WTC11 (cell line): ENCODE measurements around the gene PRKCE. TPM values are rescaled to one million over a fixed set of nuclear protein-coding genes. Genes with fewer than 3 reads are reported as not detected.

Experiments used
- ATAC-seq: fragments of 200-7000 bp; cut with Tn5 transposase; 2 replicates; pipeline ENCODE4 v1.10.0; 2021; ENCODE audit warnings: mild to moderate bottlenecking, moderate library complexity
- CTCF ChIA-PET: fragments of 300-600 bp; sonication (Branson Sonifier 250); formaldehyde crosslinking; loops from one replicate; lab custom pipeline; 2021; ENCODE audit warnings: antibody characterized with exemption; lab: Charles Lee
- POLR2A ChIA-PET: fragments of 350-600 bp; sonication (Branson Sonifier 250); formaldehyde crosslinking; loops from one replicate; lab custom pipeline; 2021; ENCODE audit warnings: antibody characterized with exemption; lab: Charles Lee
- DNase-seq: peaks from one replicate; pipeline ENCODE4 v3.0.0; 2021; ENCODE audit warnings: low spot score
- H3K27ac Mint-ChIP-seq: 2 replicates; pipeline ENCODE4 v1.8.0; 2021; ENCODE audit warnings: mixed read lengths
- H3K27me3 Mint-ChIP-seq: 2 replicates; pipeline ENCODE4 v1.8.0; 2021; ENCODE audit warnings: low read depth, mild to moderate bottlenecking, moderate library complexity, mixed read lengths
- H3K36me3 Mint-ChIP-seq: 2 replicates; pipeline ENCODE4 v1.8.0; 2021; ENCODE audit warnings: mixed read lengths
- H3K4me1 Mint-ChIP-seq: 2 replicates; pipeline ENCODE4 v1.8.0; 2022; ENCODE audit warnings: mixed read lengths
- H3K4me3 Mint-ChIP-seq: 2 replicates; pipeline ENCODE4 v1.8.0; 2021; ENCODE audit warnings: mild to moderate bottlenecking, moderate library complexity, mixed read lengths
- H3K9me3 Mint-ChIP-seq: 2 replicates; pipeline ENCODE4 v1.8.0; 2021; ENCODE audit warnings: mixed read lengths
- ETV6 ChIP-seq: sonication (generic); formaldehyde crosslinking; IDR thresholded peaks from 2 replicates; pipeline ENCODE4 v1.8.1; 2022; ENCODE audit warnings: mild to moderate bottlenecking, missing genetic modification reagents
- FOXP1 ChIP-seq: sonication (generic); formaldehyde crosslinking; IDR thresholded peaks from 2 replicates; pipeline ENCODE4 v1.8.0; 2022; ENCODE audit warnings: missing genetic modification reagents, mild to moderate bottlenecking, moderate library complexity, borderline replicate concordance
- GRHL2 ChIP-seq: fragments of 250-450 bp; sonication (Bioruptor Pico); IDR thresholded peaks from 2 replicates; pipeline ENCODE4 v1.8.0; 2022; ENCODE audit warnings: mild to moderate bottlenecking, moderate library complexity; ENCODE audit not compliant: insufficient replicate concordance, severe bottlenecking
- KAT7 ChIP-seq: sonication (generic); formaldehyde crosslinking; IDR thresholded peaks from 2 replicates; pipeline ENCODE4 v1.8.1; 2023; ENCODE audit warnings: missing genetic modification reagents, mild to moderate bottlenecking, borderline replicate concordance
- NFYB ChIP-seq: sonication (generic); formaldehyde crosslinking; conservative IDR thresholded peaks from 2 replicates; pipeline ENCODE4 v1.8.0; 2022; ENCODE audit warnings: low read depth, missing genetic modification reagents
- RELA ChIP-seq: sonication (generic); formaldehyde crosslinking; IDR thresholded peaks from 2 replicates; pipeline ENCODE4 v1.8.1; 2022; ENCODE audit warnings: missing genetic modification reagents, mild to moderate bottlenecking, borderline replicate concordance
- SMAD4 ChIP-seq: sonication (generic); formaldehyde crosslinking; IDR thresholded peaks from 2 replicates; pipeline ENCODE4 v1.8.0; 2022; ENCODE audit warnings: mild to moderate bottlenecking, missing genetic modification reagents
- TEAD1 ChIP-seq: sonication (generic); formaldehyde crosslinking; IDR thresholded peaks from 2 replicates; pipeline ENCODE4 v1.8.0; 2022; ENCODE audit warnings: mild to moderate bottlenecking, missing genetic modification reagents
- ZNF138 ChIP-seq: sonication (generic); formaldehyde crosslinking; conservative IDR thresholded peaks from 2 replicates; pipeline ENCODE4 v1.8.1; 2022; ENCODE audit warnings: mild to moderate bottlenecking, moderate library complexity, missing genetic modification reagents
- ZNF317 ChIP-seq: sonication (generic); formaldehyde crosslinking; IDR thresholded peaks from 2 replicates; pipeline ENCODE4 v1.8.1; 2023; ENCODE audit warnings: low read depth, mild to moderate bottlenecking, moderate library complexity, missing genetic modification reagents, borderline replicate concordance
- total RNA-seq: library from RNA; stranded (reverse); gene quantifications from 3 replicates; pipeline ENCODE4 v1.2.3, GENCODE V29; 2021
- TF ChIP-seq, protein P1 (sequence below): fragments of 250-450 bp; sonication (Bioruptor Pico); IDR thresholded peaks from 2 replicates; pipeline ENCODE4 v1.9.0; 2021; ENCODE audit warnings: mild to moderate bottlenecking, borderline replicate concordance
- TF ChIP-seq, protein P2 (sequence below): sonication (generic); formaldehyde crosslinking; IDR thresholded peaks from 2 replicates; pipeline ENCODE4 v1.8.1; 2022; ENCODE audit warnings: mild to moderate bottlenecking, moderate library complexity, missing genetic modification reagents
- TF ChIP-seq, protein P3 (sequence below): sonication (generic); formaldehyde crosslinking; IDR thresholded peaks from 2 replicates; pipeline ENCODE4 v1.8.1; 2023; ENCODE audit warnings: mild to moderate bottlenecking, missing genetic modification reagents, borderline replicate concordance
- TF ChIP-seq, protein P4 (sequence below): fragments of 250-450 bp; sonication (Bioruptor Pico); IDR thresholded peaks from 2 replicates; pipeline ENCODE4 v1.9.0; 2021; ENCODE audit warnings: mild to moderate bottlenecking
- TF ChIP-seq, protein P5 (sequence below): sonication (generic); formaldehyde crosslinking; IDR thresholded peaks from 2 replicates; pipeline ENCODE4 v1.8.0; 2023; ENCODE audit warnings: missing genetic modification reagents
- TF ChIP-seq, protein P6 (sequence below): fragments of 250-450 bp; sonication (Bioruptor Pico); IDR thresholded peaks from 2 replicates; pipeline ENCODE4 v1.9.0; 2021; ENCODE audit warnings: mild to moderate bottlenecking
- TF ChIP-seq, protein P7 (sequence below): sonication (generic); formaldehyde crosslinking; conservative IDR thresholded peaks from 2 replicates; pipeline ENCODE4 v1.8.1; 2022; ENCODE audit warnings: mild to moderate bottlenecking, missing genetic modification reagents

Gene PRKCE
- total RNA-seq, 1 experiment from 2014 or later = 5.8 TPM

DNA sequence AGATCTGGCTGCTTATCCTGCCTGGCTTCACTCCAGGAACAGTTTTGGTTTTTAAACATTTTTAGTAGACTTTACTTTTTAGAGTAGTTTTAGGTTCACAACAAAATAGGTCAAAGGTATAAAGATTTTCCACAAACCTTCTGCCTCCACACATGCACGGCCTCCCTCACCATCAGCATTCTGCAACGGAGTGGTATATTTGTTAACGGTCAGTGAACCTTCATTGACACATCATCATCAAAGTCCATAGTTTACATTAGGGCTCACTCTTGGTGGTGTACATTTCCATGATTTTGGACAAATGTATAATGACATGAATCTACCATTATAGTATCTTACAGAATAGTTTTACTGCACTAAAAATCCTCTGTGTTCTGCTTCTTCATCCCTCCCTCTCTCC lies 342.6 kb downstream of the PRKCE start:
- ATAC-seq (no peak), DNase-seq (no peak)
- CTCF ChIA-PET = interaction anchor here (0.7 to 2.7 kb wide), 25 partner anchors 8 to 571 kb away, joined by 3 to 41 read pairs (median 4); no protein-coding TSS in a partner anchor
- Mint-ChIP-seq H3K4me1 (peaks cover 11% of the 10 kb centered on the region), H3K27me3 (no peaks in the 10 kb centered on the region)
- TF ChIP-seq, protein P1, sequence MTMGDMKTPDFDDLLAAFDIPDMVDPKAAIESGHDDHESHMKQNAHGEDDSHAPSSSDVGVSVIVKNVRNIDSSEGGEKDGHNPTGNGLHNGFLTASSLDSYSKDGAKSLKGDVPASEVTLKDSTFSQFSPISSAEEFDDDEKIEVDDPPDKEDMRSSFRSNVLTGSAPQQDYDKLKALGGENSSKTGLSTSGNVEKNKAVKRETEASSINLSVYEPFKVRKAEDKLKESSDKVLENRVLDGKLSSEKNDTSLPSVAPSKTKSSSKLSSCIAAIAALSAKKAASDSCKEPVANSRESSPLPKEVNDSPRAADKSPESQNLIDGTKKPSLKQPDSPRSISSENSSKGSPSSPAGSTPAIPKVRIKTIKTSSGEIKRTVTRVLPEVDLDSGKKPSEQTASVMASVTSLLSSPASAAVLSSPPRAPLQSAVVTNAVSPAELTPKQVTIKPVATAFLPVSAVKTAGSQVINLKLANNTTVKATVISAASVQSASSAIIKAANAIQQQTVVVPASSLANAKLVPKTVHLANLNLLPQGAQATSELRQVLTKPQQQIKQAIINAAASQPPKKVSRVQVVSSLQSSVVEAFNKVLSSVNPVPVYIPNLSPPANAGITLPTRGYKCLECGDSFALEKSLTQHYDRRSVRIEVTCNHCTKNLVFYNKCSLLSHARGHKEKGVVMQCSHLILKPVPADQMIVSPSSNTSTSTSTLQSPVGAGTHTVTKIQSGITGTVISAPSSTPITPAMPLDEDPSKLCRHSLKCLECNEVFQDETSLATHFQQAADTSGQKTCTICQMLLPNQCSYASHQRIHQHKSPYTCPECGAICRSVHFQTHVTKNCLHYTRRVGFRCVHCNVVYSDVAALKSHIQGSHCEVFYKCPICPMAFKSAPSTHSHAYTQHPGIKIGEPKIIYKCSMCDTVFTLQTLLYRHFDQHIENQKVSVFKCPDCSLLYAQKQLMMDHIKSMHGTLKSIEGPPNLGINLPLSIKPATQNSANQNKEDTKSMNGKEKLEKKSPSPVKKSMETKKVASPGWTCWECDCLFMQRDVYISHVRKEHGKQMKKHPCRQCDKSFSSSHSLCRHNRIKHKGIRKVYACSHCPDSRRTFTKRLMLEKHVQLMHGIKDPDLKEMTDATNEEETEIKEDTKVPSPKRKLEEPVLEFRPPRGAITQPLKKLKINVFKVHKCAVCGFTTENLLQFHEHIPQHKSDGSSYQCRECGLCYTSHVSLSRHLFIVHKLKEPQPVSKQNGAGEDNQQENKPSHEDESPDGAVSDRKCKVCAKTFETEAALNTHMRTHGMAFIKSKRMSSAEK = no peak
- no peak for TF ChIP-seq SMAD4
- no peak for TF ChIP-seq ZNF138 (CRISPR knock-in tag)
- TF ChIP-seq KAT7 (CRISPR knock-in tag) = no peak
- TF ChIP-seq NFYB (CRISPR knock-in tag) = no peak
- TF ChIP-seq ZNF317 = no peak
- TF ChIP-seq, protein P2, sequence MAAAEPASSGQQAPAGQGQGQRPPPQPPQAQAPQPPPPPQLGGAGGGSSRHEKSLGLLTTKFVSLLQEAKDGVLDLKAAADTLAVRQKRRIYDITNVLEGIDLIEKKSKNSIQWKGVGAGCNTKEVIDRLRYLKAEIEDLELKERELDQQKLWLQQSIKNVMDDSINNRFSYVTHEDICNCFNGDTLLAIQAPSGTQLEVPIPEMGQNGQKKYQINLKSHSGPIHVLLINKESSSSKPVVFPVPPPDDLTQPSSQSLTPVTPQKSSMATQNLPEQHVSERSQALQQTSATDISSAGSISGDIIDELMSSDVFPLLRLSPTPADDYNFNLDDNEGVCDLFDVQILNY (CRISPR knock-in tag) = no peak
- TF ChIP-seq, protein P3, sequence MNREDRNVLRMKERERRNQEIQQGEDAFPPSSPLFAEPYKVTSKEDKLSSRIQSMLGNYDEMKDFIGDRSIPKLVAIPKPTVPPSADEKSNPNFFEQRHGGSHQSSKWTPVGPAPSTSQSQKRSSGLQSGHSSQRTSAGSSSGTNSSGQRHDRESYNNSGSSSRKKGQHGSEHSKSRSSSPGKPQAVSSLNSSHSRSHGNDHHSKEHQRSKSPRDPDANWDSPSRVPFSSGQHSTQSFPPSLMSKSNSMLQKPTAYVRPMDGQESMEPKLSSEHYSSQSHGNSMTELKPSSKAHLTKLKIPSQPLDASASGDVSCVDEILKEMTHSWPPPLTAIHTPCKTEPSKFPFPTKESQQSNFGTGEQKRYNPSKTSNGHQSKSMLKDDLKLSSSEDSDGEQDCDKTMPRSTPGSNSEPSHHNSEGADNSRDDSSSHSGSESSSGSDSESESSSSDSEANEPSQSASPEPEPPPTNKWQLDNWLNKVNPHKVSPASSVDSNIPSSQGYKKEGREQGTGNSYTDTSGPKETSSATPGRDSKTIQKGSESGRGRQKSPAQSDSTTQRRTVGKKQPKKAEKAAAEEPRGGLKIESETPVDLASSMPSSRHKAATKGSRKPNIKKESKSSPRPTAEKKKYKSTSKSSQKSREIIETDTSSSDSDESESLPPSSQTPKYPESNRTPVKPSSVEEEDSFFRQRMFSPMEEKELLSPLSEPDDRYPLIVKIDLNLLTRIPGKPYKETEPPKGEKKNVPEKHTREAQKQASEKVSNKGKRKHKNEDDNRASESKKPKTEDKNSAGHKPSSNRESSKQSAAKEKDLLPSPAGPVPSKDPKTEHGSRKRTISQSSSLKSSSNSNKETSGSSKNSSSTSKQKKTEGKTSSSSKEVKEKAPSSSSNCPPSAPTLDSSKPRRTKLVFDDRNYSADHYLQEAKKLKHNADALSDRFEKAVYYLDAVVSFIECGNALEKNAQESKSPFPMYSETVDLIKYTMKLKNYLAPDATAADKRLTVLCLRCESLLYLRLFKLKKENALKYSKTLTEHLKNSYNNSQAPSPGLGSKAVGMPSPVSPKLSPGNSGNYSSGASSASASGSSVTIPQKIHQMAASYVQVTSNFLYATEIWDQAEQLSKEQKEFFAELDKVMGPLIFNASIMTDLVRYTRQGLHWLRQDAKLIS = no peak
- TF ChIP-seq, all 79 proteins: peak for 0
- Mint-ChIP-seq H3K9me3 (no peaks in the 10 kb centered on the region), H3K4me3 (no peak overlapping the region), H3K36me3 (no peaks in the 10 kb centered on the region), H3K27ac (no peak overlapping the region)
- POLR2A ChIA-PET = interaction anchor here (0.8 kb wide), 1 partner anchor 344 kb away, joined by 4 read pairs; no protein-coding TSS in a partner anchor

DNA sequence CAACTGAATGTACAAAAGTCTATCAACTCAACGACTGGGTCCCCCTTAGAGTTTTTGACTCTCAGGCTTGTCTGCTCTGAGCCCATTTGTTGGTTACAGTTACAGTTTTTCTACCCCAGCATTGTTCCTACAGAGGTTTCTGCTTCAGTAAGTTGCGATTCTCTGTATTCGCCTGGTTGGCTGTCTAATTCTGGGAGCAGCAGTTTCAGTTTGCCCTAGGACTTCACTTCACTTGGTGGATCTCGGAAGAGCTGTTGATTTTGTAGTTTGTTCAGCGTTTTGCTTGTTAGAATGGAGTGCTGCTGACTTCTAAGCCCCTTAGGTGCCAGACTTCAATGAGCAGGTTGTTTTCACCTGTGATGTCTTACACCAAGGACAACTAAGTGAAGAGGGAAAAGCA lies 349.2 kb downstream of the PRKCE start:
- TF ChIP-seq, protein P4, sequence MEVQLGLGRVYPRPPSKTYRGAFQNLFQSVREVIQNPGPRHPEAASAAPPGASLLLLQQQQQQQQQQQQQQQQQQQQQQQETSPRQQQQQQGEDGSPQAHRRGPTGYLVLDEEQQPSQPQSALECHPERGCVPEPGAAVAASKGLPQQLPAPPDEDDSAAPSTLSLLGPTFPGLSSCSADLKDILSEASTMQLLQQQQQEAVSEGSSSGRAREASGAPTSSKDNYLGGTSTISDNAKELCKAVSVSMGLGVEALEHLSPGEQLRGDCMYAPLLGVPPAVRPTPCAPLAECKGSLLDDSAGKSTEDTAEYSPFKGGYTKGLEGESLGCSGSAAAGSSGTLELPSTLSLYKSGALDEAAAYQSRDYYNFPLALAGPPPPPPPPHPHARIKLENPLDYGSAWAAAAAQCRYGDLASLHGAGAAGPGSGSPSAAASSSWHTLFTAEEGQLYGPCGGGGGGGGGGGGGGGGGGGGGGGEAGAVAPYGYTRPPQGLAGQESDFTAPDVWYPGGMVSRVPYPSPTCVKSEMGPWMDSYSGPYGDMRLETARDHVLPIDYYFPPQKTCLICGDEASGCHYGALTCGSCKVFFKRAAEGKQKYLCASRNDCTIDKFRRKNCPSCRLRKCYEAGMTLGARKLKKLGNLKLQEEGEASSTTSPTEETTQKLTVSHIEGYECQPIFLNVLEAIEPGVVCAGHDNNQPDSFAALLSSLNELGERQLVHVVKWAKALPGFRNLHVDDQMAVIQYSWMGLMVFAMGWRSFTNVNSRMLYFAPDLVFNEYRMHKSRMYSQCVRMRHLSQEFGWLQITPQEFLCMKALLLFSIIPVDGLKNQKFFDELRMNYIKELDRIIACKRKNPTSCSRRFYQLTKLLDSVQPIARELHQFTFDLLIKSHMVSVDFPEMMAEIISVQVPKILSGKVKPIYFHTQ = no peak
- TF ChIP-seq TEAD1 (CRISPR knock-in tag) = no peak
- TF ChIP-seq, protein P5, sequence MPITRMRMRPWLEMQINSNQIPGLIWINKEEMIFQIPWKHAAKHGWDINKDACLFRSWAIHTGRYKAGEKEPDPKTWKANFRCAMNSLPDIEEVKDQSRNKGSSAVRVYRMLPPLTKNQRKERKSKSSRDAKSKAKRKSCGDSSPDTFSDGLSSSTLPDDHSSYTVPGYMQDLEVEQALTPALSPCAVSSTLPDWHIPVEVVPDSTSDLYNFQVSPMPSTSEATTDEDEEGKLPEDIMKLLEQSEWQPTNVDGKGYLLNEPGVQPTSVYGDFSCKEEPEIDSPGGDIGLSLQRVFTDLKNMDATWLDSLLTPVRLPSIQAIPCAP (CRISPR knock-in tag) = no peak
- TF ChIP-seq ETV6 (CRISPR knock-in tag) = no peak
- TF ChIP-seq, protein P6, sequence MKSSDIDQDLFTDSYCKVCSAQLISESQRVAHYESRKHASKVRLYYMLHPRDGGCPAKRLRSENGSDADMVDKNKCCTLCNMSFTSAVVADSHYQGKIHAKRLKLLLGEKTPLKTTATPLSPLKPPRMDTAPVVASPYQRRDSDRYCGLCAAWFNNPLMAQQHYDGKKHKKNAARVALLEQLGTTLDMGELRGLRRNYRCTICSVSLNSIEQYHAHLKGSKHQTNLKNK = no peak
- no peak for TF ChIP-seq FOXP1
- TF ChIP-seq, protein P7, sequence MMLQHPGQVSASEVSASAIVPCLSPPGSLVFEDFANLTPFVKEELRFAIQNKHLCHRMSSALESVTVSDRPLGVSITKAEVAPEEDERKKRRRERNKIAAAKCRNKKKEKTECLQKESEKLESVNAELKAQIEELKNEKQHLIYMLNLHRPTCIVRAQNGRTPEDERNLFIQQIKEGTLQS (CRISPR knock-in tag) = no peak
- TF ChIP-seq, protein P2 (CRISPR knock-in tag) = no peak
- TF ChIP-seq GRHL2 (CRISPR knock-in tag) = no peak
- TF ChIP-seq RELA (CRISPR knock-in tag) = no peak
- H3K27ac Mint-ChIP-seq = no peak overlapping the region
- no peak overlapping the region for H3K4me3 Mint-ChIP-seq
- DNase-seq (no peak), ATAC-seq (no peak)
- H3K9me3 Mint-ChIP-seq = no peaks in the 10 kb centered on the region
- 0 out of 2 replicates have a peak, but pooled peaks cover 3% of the 10 kb centered on the region for H3K4me1 Mint-ChIP-seq
- no peaks in the 10 kb centered on the region for H3K36me3 Mint-ChIP-seq
- POLR2A ChIA-PET = interaction anchor here (0.6 kb wide), 2 partner anchors 10 to 343 kb away, joined by 3 to 4 read pairs; no protein-coding TSS in a partner anchor
- CTCF ChIA-PET = interaction anchor here (0.7 to 1.4 kb wide), 3 partner anchors 11 to 58 kb away, joined by 3 to 5 read pairs (median 3); no protein-coding TSS in a partner anchor
- H3K27me3 Mint-ChIP-seq = no peaks in the 10 kb centered on the region
